K562 (cell line): Measurements from ENCODE around the gene LY6G6D. TPM values are rescaled to one million over a fixed set of nuclear protein-coding genes. Genes with fewer than 3 reads are reported as not detected.

Source experiments
- ATAC-seq: fragments of 200-7000 bp; cut with Tn5 transposase; 3 replicates; pipeline ENCODE4 v1.9.1; 2020; ENCODE audit warnings: moderate library complexity
- BruUV-seq: library from RNA; stranded (reverse); fragments of 400-500 nt; replicated peaks from 2 replicates; lab custom pipeline; 2021; lab: Mats Ljungman, UMichigan
- CTCF ChIA-PET: fragments of 300-600 bp; formaldehyde crosslinking; extraction: SDS; loops from one replicate; lab custom pipeline; 2021; ENCODE audit warnings: low intra/inter-chr PET ratio; lab: Yijun Ruan, JAX
- POLR2A ChIA-PET: fragments of 300-600, 350-650 bp; sonication (Branson Sonifier 250); formaldehyde crosslinking; extraction: SDS; loops from one replicate; lab custom pipeline; 2021; ENCODE audit warnings: antibody characterized with exemption, inconsistent platforms; lab: Yijun Ruan, JAX
- DNase-seq, 4 experiments: peaks; one replicate each; pipeline versions ENCODE4 v3.0.0 to v3.0.0-alpha.2; 2011 to 2018; ENCODE audit warnings: low spot score in 3 of 4, mixed read lengths in 3 of 4; ENCODE audit errors: extremely low read depth in 1 of 4
- FAIRE-seq: peaks from 2 replicates; lab custom pipeline; 2011; peaks lifted over from hg19 to GRCh38; lab: Jason Lieb, UNC
- H2AFZ ChIP-seq: 2 replicates; pipeline ENCODE4 v1.6.0; 2011; ENCODE audit warnings: low read depth, low read length, control low read depth, inconsistent platforms
- H3K27ac ChIP-seq: fragments of 200-600 bp; 3 replicates; pipeline ENCODE4 v1.8.0; 2011; ENCODE audit warnings: low read depth, mild to moderate bottlenecking, control low read depth, inconsistent platforms, low read length, moderate library complexity, mixed read lengths; ENCODE audit errors: extremely low read depth
- H3K27me3 ChIP-seq, 2 experiments: fragments of 300-600 bp in 1 of 2; 2 replicates in 1 of 2; 3 replicates in 1 of 2; pipeline versions ENCODE4 v1.6.0 to v1.8.0; 2011; ENCODE audit warnings: inconsistent platforms in 2 of 2, low read length in 2 of 2, mild to moderate bottlenecking in 1 of 2, mixed read lengths in 1 of 2, moderate library complexity in 1 of 2; ENCODE audit not compliant: control insufficient read depth in 2 of 2, insufficient read depth in 2 of 2
- H3K36me3 ChIP-seq: fragments of 300-600 bp; 3 replicates; pipeline ENCODE4 v1.8.0; 2011; ENCODE audit warnings: mild to moderate bottlenecking, low read length, inconsistent platforms; ENCODE audit not compliant: control insufficient read depth, insufficient read depth
- H3K4me1 ChIP-seq, 2 experiments: fragments of 200-600 bp in 1 of 2; replicated peaks in 1 of 2; 2 replicates in 1 of 2; 3 replicates in 1 of 2; pipeline versions ENCODE4 v1.5.1 to v1.8.0; 2011; ENCODE audit warnings: inconsistent platforms in 2 of 2, low read length in 2 of 2, mild to moderate bottlenecking in 1 of 2, mixed read lengths in 1 of 2, moderate library complexity in 1 of 2; ENCODE audit not compliant: control insufficient read depth in 2 of 2, insufficient read depth in 2 of 2
- H3K4me2 ChIP-seq: 2 replicates; pipeline ENCODE4 v1.6.1; 2011; ENCODE audit warnings: low read length, control low read depth, inconsistent platforms, mixed read lengths; ENCODE audit not compliant: insufficient read depth
- H3K4me3 ChIP-seq: fragments of 200-600 bp; sonication (generic), shearing (Covaris generic); 2 replicates; pipeline ENCODE4 v1.5.1; 2016; ENCODE audit warnings: control low read depth, inconsistent platforms
- H3K79me2 ChIP-seq: fragments of 200-600 bp; 3 replicates; pipeline ENCODE4 v1.8.0; 2011; ENCODE audit warnings: low read length, inconsistent platforms; ENCODE audit not compliant: control insufficient read depth, insufficient read depth
- H3K9ac ChIP-seq, 2 experiments: 2 replicates each; pipeline versions ENCODE4 v1.6.0 to v1.6.1; 2011; ENCODE audit warnings: low read depth in 2 of 2, low read length in 2 of 2, control low read depth in 1 of 2, inconsistent platforms in 1 of 2, mild to moderate bottlenecking in 1 of 2, mixed read lengths in 1 of 2; ENCODE audit not compliant: insufficient read depth in 1 of 2
- H3K9me1 ChIP-seq: one replicate; pipeline ENCODE4 v1.6.0; 2011; ENCODE audit warnings: inconsistent platforms, mild to moderate bottlenecking, low read length, moderate library complexity; ENCODE audit not compliant: control insufficient read depth, insufficient read depth
- H3K9me3 ChIP-seq: replicated peaks from 2 replicates; pipeline ENCODE4 v1.5.1; 2011; ENCODE audit warnings: low read depth, low read length, inconsistent platforms; ENCODE audit not compliant: control insufficient read depth, insufficient read depth
- H4K20me1 ChIP-seq: replicated peaks from 2 replicates; pipeline ENCODE4 v1.6.1; 2011; ENCODE audit warnings: low read length, inconsistent platforms, mixed read lengths; ENCODE audit not compliant: control insufficient read depth, insufficient read depth
- CHD4 ChIP-seq: fragments of 200-600 bp; sonication (generic); IDR thresholded peaks from 3 replicates; pipeline ENCODE4 v1.6.1; 2012; ENCODE audit warnings: low read depth, mild to moderate bottlenecking, mixed read lengths, low read length, inconsistent platforms; ENCODE audit not compliant: insufficient read depth, insufficient replicate concordance, poor library complexity, severe bottlenecking
- ELK1 ChIP-seq: sonication (generic); formaldehyde crosslinking; IDR thresholded peaks from 2 replicates; pipeline ENCODE4 v1.8.1; 2022; ENCODE audit warnings: missing genetic modification reagents
- FOXP1 ChIP-seq: sonication (generic); formaldehyde crosslinking; IDR thresholded peaks from 2 replicates; pipeline ENCODE4 v1.8.0; 2022; ENCODE audit warnings: mild to moderate bottlenecking, missing genetic modification reagents
- TEAD4 ChIP-seq, 2 experiments: sonication (generic) in 1 of 2; formaldehyde crosslinking in 1 of 2; IDR thresholded peaks; 2 replicates each; pipeline versions ENCODE4 v1.6.1 to v1.8.0; 2012 to 2022; ENCODE audit warnings: borderline replicate concordance in 1 of 2, inconsistent platforms in 1 of 2, low read length in 1 of 2, mild to moderate bottlenecking in 1 of 2, missing genetic modification reagents in 1 of 2
- USF1 ChIP-seq: sonication (generic); formaldehyde crosslinking; IDR thresholded peaks from 2 replicates; pipeline ENCODE4 v1.9.0; 2022; ENCODE audit warnings: mild to moderate bottlenecking, missing genetic modification reagents
- ZBTB1 ChIP-seq: sonication (generic); formaldehyde crosslinking; IDR thresholded peaks from 2 replicates; pipeline ENCODE4 v1.8.1; 2023; ENCODE audit warnings: missing genetic modification reagents, low read depth, mild to moderate bottlenecking, borderline replicate concordance
- WGBS: fragments of 100-300 bp; shearing (Covaris generic); methylation state at CpG from one replicate; pipeline ENCODE4 v1.1.6; 2016; ENCODE audit warnings: low coverage, mixed read lengths; ENCODE audit not compliant: insufficient coverage; ENCODE audit errors: missing lambda C conversion rate; 5-methylcytosine and 5-hydroxymethylcytosine counted together
- in situ Hi-C: fragments of 300-500 bp; cut with MboI; formaldehyde crosslinking; loops from 4 replicates; pipeline ENCODE4 v1.15.0; 2018; ENCODE audit warnings: inconsistent platforms, mixed read lengths
- intact Hi-C: fragments of 100-400 bp; cut with micrococcal nuclease; formaldehyde crosslinking; loops from 2 replicates; pipeline ENCODE4 v1.14.2; 2022
- polyA plus RNA-seq, 8 experiments: library from polyadenylated mRNA; depleted of rRNA in 4 of 8; stranded (reverse) in 5 of 8; unstranded in 3 of 8; fragments of >200 nt; fragmentation: Nextera tagmentation in 2 of 8; fragmentation: Illumina TruSeq in 1 of 8; extraction: Ambion mirVana in 2 of 8; extraction: Trizol in 1 of 8; gene quantifications; 2 replicates each; pipeline versions ENCODE4 v1.2.1 to v1.2.3, GENCODE V29; 2011 to 2014; ENCODE audit warnings: inconsistent platforms in 1 of 8, missing spikeins in 1 of 8
- total RNA-seq, 7 experiments: library from RNA; depleted of rRNA in 6 of 7; stranded (reverse); fragments of >200 nt in 6 of 7; fragmentation: Illumina TruSeq in 2 of 7; extraction: Trizol in 2 of 7; gene quantifications; 2 replicates each; pipeline versions ENCODE4 v1.2.1 to v1.2.3, GENCODE V29; 2011 to 2021; ENCODE audit warnings: low replicate concordance in 1 of 7

LY6G6D gene
- total and polyA plus RNA-seq, 9 of the 15 experiments (the other 6 are each of a cell fraction or from before 2014, with no cell fraction given) = 0.30 to 0.38 TPM; not detected in 7

- WGBS = 48% methylated on average over 3 of the region's 3 CpGs
- DNase-seq = no peak
- H3K4me1 ChIP-seq = peaks cover 32 to 38% of the 10 kb centered on the region in 2 experiments
- TF ChIP-seq ZBTB1 (CRISPR knock-in tag) (0 out of 2 replicates have a peak, but pooled peaks have one; percentile 9), ELK1 (CRISPR knock-in tag) (peak; percentile 54; the same call in 1 of the 2 replicates), TEAD4 (IDR thresholded peaks at IDR 0.05; ENCODE audit: low read length) (no peak), TEAD4 (CRISPR knock-in tag; IDR thresholded peaks at IDR 0.05; ENCODE audit: borderline replicate concordance) (no peak), USF1 (peak; percentile 29; the same call in 1 of the 2 replicates), FOXP1 (CRISPR knock-in tag) (0 out of 2 replicates have a peak, but pooled peaks have one; percentile 12), CHD4 (no peak)
- TF ChIP-seq, all 486 proteins: peak for 4
- FAIRE-seq (no peak), ATAC-seq (no peak)
- no peaks in the 10 kb centered on the region for H3K9me3 ChIP-seq
- H3K36me3 ChIP-seq = peaks cover 13% of the 10 kb centered on the region; the same call in 1 of the 3 replicates
- no peak overlapping the region for H3K4me2 ChIP-seq
- no TSS peak for BruUV-seq
- H3K9ac ChIP-seq = peak overlapping the region in 1 of 2 experiments; percentile 27; a peak in 1 of 4 replicates
- no peaks in the 10 kb centered on the region for H4K20me1 ChIP-seq
- no peaks in the 10 kb centered on the region for H3K27me3 ChIP-seq
- intact Hi-C loops (no loop called here), in situ Hi-C loops (no loop called here)
- H3K9me1 ChIP-seq = peaks cover 1% of the 10 kb centered on the region
- no peak overlapping the region for H2AFZ ChIP-seq
- H3K79me2 ChIP-seq = no peaks in the 10 kb centered on the region
- CTCF ChIA-PET = no interaction called here
- H3K27ac ChIP-seq = no peak overlapping the region
- no peak overlapping the region for H3K4me3 ChIP-seq
- POLR2A ChIA-PET = interaction anchor here (0.6 to 15.0 kb wide), 11 partner anchors 10 to 366 kb away, joined by 3 to 236 read pairs (median 5); partner anchors contain the start of genes ABHD16A, CLIC1, CSNK2B and DDAH2
These were observed 7.0 kb downstream of the LY6G6D start for GRCh38 chr6:31722173-31722572.
